ENCODE data around the gene DHX8. TPM values are rescaled to one million over a fixed set of nuclear protein-coding genes. Genes with fewer than 3 reads are reported as not detected.

The DHX8 gene
- total RNA-seq, 1 experiment from 2014 or later = 53.5 TPM

DNA sequence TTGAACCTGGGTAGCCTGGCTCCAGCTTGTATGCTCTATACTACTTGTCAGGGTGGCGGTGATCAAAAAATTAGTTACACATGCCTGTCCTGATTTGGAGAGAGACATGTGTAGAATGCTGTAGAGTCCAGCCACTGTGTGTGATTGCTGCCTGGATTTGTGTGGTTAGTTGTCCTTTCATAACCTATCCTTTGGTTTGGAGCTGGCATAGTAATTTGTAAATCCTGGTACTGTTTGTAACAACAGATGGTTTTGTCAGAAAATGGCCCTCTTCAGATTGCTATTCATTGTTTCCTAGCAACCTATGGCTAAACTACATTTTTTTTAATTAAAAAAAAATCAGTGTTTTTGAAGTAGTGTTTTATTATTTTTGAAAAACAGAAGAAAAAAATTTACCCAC is 31.9 kb downstream of the DHX8 start:
- RAD21 ChIA-PET (ENCODE audit: low non-redundant PET in 1 of 2, low total read pairs in 2 of 2, uncharacterized antibody in 2 of 2, unreplicated experiment in 2 of 2) = no interaction called here
- CTCF ChIA-PET = interaction anchor here (0.9 to 1.0 kb wide), 2 partner anchors 32 to 158 kb away, joined by 3 read pairs; partner anchors contain the start of gene DHX8
- H3K4me3 ChIP-seq (replicated peaks in 1 of 2; ENCODE audit: low read depth in 1 of 2, low read length in 2 of 2) = no peak overlapping the region
- H3K27me3 ChIP-seq (ENCODE audit: insufficient read depth, low read length) = no peaks in the 10 kb centered on the region
- peaks cover 28 to 39% of the 10 kb centered on the region in 2 experiments for H3K36me3 ChIP-seq (ENCODE audit: control insufficient read depth in 1 of 2, insufficient read depth in 2 of 2, low read length in 2 of 2)
- POLR2A ChIA-PET = no interaction called here
- H3K27ac ChIP-seq (ENCODE audit: low read depth, low read length) = no peak overlapping the region
- TF ChIP-seq CBX3 (IDR thresholded peaks at IDR 0.05; ENCODE audit: low read depth) (no peak), EGR1 (IDR thresholded peaks at IDR 0.05; ENCODE audit: low read depth) (no peak), SRF (IDR thresholded peaks at IDR 0.05; ENCODE audit: low read depth) (no peak), ELF1 (IDR thresholded peaks at IDR 0.05; ENCODE audit: borderline replicate concordance, low read depth) (no peak), FOSL1 (IDR thresholded peaks at IDR 0.05; ENCODE audit: low read depth) (no peak), JUND (IDR thresholded peaks at IDR 0.05) (no peak), ZFX (IDR thresholded peaks at IDR 0.05) (no peak), SIN3A (IDR thresholded peaks at IDR 0.05; ENCODE audit: low read depth) (no peak), YY1 (IDR thresholded peaks at IDR 0.05; ENCODE audit: extremely low read depth, insufficient replicate concordance, low read depth, low read length) (no peak)
- TF ChIP-seq, protein P1, sequence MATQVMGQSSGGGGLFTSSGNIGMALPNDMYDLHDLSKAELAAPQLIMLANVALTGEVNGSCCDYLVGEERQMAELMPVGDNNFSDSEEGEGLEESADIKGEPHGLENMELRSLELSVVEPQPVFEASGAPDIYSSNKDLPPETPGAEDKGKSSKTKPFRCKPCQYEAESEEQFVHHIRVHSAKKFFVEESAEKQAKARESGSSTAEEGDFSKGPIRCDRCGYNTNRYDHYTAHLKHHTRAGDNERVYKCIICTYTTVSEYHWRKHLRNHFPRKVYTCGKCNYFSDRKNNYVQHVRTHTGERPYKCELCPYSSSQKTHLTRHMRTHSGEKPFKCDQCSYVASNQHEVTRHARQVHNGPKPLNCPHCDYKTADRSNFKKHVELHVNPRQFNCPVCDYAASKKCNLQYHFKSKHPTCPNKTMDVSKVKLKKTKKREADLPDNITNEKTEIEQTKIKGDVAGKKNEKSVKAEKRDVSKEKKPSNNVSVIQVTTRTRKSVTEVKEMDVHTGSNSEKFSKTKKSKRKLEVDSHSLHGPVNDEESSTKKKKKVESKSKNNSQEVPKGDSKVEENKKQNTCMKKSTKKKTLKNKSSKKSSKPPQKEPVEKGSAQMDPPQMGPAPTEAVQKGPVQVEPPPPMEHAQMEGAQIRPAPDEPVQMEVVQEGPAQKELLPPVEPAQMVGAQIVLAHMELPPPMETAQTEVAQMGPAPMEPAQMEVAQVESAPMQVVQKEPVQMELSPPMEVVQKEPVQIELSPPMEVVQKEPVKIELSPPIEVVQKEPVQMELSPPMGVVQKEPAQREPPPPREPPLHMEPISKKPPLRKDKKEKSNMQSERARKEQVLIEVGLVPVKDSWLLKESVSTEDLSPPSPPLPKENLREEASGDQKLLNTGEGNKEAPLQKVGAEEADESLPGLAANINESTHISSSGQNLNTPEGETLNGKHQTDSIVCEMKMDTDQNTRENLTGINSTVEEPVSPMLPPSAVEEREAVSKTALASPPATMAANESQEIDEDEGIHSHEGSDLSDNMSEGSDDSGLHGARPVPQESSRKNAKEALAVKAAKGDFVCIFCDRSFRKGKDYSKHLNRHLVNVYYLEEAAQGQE (IDR thresholded peaks at IDR 0.05; ENCODE audit: low read depth) = no peak
- no peaks in the 10 kb centered on the region for H3K9me2 ChIP-seq (ENCODE audit: insufficient read depth)
- ATAC-seq (no peak), DNase-seq (ENCODE audit: low read depth, low spot score) (no peak)
- intact Hi-C loops (cut with micrococcal nuclease) = no loop called here
- no peak overlapping the region for H3K9ac ChIP-seq (ENCODE audit: low read length)
- H4K20me1 ChIP-seq (ENCODE audit: insufficient read depth) = no peaks in the 10 kb centered on the region
- no peak overlapping the region for H2AFZ ChIP-seq (ENCODE audit: low read depth, low read length, poor library complexity, severe bottlenecking)
- no peaks in the 10 kb centered on the region for H3K9me3 ChIP-seq (ENCODE audit: control insufficient read depth in 1 of 2, insufficient read depth in 1 of 2, low read depth in 1 of 2, low read length in 2 of 2)
- no peaks in the 10 kb centered on the region for H3K79me2 ChIP-seq (ENCODE audit: insufficient read depth, low read length)
- BruUV-seq (replicated peaks) = no TSS peak
- H3K4me1 ChIP-seq (ENCODE audit: control insufficient read depth in 1 of 2, insufficient read depth in 2 of 2, low read length in 2 of 2) = no peaks in the 10 kb centered on the region
- H3K4me2 ChIP-seq (ENCODE audit: low read length) = no peak overlapping the region

Data from HCT116 (cell line).